GM21447 (cell line): ENCODE measurements around the gene LCAT.
A peak's percentile ranks its signal among the peaks of the same experiment; 100 is the strongest.

Experiments
- ATAC-seq: cut with Tn5 transposase; IDR thresholded peaks from one replicate; pipeline ENCODE4 v1.9.1; 2021; ENCODE audit not compliant: unreplicated experiment

Gene LCAT

GRCh38 chr16:67969254-67970039, 25.5 kb upstream of the LCAT start:
- no peak for ATAC-seq

GRCh38 chr16:67968400-67969253, 24.7 kb upstream of the LCAT start, which contains the start of gene SLC12A4:
Gene SLC12A4, minus strand, starts transcription at chr16:67968637. Its CDS starts 84 bp downstream, at chr16:67968553.
- peak; percentile 76 for ATAC-seq

GRCh38 chr16:67967958-67968399, 24.1 kb upstream of the LCAT start:
- peak; percentile 29 for ATAC-seq

GRCh38 chr16:67967183-67967957, 23.4 kb upstream of the LCAT start:
- no peak for ATAC-seq

- no peak for ATAC-seq
These were observed 22.7 kb upstream of the LCAT start for GRCh38 chr16:67966549-67967182.

- no peak for ATAC-seq
These were observed 22.0 kb upstream of the LCAT start for GRCh38 chr16:67965668-67966548.

- ATAC-seq, result no peak
These were observed 20.7 kb upstream of the LCAT start for GRCh38 chr16:67964477-67965131.

GRCh38 chr16:67963662-67964321, 19.9 kb upstream of the LCAT start:
- no peak for ATAC-seq

GRCh38 chr16:67963292-67963661, 19.4 kb upstream of the LCAT start:
- no peak for ATAC-seq

GRCh38 chr16:67962135-67962534, 18.2 kb upstream of the LCAT start:
- no peak for ATAC-seq

GRCh38 chr16:67961551-67961957, 17.6 kb upstream of the LCAT start:
- ATAC-seq, result no peak

GRCh38 chr16:67959536-67960329, 15.8 kb upstream of the LCAT start:
- ATAC-seq, result no peak

- no peak for ATAC-seq
These were observed 13.7 kb upstream of the LCAT start for GRCh38 chr16:67957622-67958021.

- no peak for ATAC-seq
These were observed 10.7 kb upstream of the LCAT start for GRCh38 chr16:67954421-67955196.

GRCh38 chr16:67953641-67954375, 9.9 kb upstream of the LCAT start:
- no peak for ATAC-seq

GRCh38 chr16:67951485-67951884, 7.6 kb upstream of the LCAT start:
- no peak for ATAC-seq
